Glutamatergic neuron (in vitro differentiated cells): Measurements from ENCODE around the gene NFATC2. TPM values are rescaled to one million over a fixed set of nuclear protein-coding genes. Genes with fewer than 3 reads are reported as not detected.

Experiments used
- DNase-seq: peaks from one replicate; pipeline ENCODE4 v3.0.0; 2022
- H3K27ac Mint-ChIP-seq: one replicate; pipeline ENCODE4 v1.8.0; 2020; ENCODE audit warnings: mild to moderate bottlenecking, mixed read lengths, inconsistent platforms; ENCODE audit not compliant: unreplicated experiment
- H3K27me3 Mint-ChIP-seq: one replicate; pipeline ENCODE4 v1.8.0; 2020; ENCODE audit warnings: mild to moderate bottlenecking, moderate library complexity, mixed read lengths, inconsistent platforms; ENCODE audit not compliant: unreplicated experiment
- H3K36me3 Mint-ChIP-seq: one replicate; pipeline ENCODE4 v1.8.0; 2020; ENCODE audit warnings: mild to moderate bottlenecking, mixed read lengths, inconsistent platforms; ENCODE audit not compliant: unreplicated experiment
- H3K4me1 Mint-ChIP-seq: one replicate; pipeline ENCODE4 v1.8.0; 2020; ENCODE audit warnings: mild to moderate bottlenecking, low read depth, mixed read lengths, inconsistent platforms; ENCODE audit not compliant: unreplicated experiment
- H3K4me3 Mint-ChIP-seq: one replicate; pipeline ENCODE4 v1.8.0; 2020; ENCODE audit warnings: mild to moderate bottlenecking, mixed read lengths, inconsistent platforms; ENCODE audit not compliant: unreplicated experiment
- H3K9me3 Mint-ChIP-seq: one replicate; pipeline ENCODE4 v1.8.0; 2020; ENCODE audit warnings: mild to moderate bottlenecking, moderate library complexity, mixed read lengths, inconsistent platforms; ENCODE audit not compliant: unreplicated experiment
- total RNA-seq: library from RNA; stranded (reverse); fragmentation: NEBNext Ultra II Directional; extraction: Animal tissue kit (Norgen Biotek cat#: 25700); gene quantifications from one replicate; pipeline ENCODE4 v1.2.1, GENCODE V29; 2021; ENCODE audit not compliant: unreplicated experiment
- TF ChIP-seq, protein P1 (sequence below): fragments of 200-600 bp; sonication (generic); IDR thresholded peaks from one replicate; pipeline ENCODE4 v1.5.0; 2021; ENCODE audit not compliant: partially characterized antibody, unreplicated experiment

The NFATC2 gene
- total RNA-seq, 1 donor from 2014 or later, result not detected

DNA sequence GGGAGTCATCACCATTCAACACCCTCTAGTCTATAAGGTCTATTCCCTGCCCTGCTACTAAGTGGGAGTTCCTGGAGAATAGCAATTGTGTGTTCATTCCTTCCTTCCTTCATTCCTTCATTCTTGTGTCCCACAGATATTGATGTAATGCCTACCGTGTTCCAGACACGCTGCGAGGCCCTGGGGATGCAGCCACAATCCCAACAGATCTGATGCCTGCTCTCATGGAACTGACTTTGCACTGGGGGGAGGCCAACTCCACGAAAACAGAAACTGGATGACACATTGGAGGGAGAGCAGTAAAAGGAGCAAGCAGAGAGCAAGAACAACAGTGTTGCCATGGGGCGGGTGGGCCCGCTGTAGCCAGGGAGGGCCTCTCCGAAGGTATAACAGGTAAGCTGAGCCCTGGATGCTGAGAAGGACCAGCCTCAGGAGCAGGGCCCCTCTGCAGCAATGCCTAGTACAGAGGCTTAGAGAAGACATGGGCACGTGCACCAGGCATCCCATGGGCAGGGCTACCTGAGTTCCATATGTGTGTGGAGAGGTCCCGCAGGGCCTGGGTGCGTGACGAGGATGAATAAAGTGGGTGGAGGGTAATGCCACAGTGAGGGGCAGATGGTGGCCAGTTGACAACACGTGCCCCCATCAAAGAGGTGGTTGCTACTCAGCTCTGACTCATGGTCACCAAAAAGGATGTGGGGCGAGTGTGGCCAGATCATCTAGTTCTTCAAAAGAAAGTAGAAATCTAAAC, 173.9 kb downstream of the NFATC2 start:
- no peak overlapping the region for H3K4me3 Mint-ChIP-seq
- H3K4me1 Mint-ChIP-seq, result no peaks in the 10 kb centered on the region
- H3K9me3 Mint-ChIP-seq, result peaks cover 2% of the 10 kb centered on the region
- TF ChIP-seq, protein P1, sequence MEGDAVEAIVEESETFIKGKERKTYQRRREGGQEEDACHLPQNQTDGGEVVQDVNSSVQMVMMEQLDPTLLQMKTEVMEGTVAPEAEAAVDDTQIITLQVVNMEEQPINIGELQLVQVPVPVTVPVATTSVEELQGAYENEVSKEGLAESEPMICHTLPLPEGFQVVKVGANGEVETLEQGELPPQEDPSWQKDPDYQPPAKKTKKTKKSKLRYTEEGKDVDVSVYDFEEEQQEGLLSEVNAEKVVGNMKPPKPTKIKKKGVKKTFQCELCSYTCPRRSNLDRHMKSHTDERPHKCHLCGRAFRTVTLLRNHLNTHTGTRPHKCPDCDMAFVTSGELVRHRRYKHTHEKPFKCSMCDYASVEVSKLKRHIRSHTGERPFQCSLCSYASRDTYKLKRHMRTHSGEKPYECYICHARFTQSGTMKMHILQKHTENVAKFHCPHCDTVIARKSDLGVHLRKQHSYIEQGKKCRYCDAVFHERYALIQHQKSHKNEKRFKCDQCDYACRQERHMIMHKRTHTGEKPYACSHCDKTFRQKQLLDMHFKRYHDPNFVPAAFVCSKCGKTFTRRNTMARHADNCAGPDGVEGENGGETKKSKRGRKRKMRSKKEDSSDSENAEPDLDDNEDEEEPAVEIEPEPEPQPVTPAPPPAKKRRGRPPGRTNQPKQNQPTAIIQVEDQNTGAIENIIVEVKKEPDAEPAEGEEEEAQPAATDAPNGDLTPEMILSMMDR, result no peak
- no peak for DNase-seq
- no peak overlapping the region for H3K27ac Mint-ChIP-seq
- peaks cover 2% of the 10 kb centered on the region for H3K27me3 Mint-ChIP-seq
- H3K36me3 Mint-ChIP-seq, result peaks cover 7% of the 10 kb centered on the region

DNA sequence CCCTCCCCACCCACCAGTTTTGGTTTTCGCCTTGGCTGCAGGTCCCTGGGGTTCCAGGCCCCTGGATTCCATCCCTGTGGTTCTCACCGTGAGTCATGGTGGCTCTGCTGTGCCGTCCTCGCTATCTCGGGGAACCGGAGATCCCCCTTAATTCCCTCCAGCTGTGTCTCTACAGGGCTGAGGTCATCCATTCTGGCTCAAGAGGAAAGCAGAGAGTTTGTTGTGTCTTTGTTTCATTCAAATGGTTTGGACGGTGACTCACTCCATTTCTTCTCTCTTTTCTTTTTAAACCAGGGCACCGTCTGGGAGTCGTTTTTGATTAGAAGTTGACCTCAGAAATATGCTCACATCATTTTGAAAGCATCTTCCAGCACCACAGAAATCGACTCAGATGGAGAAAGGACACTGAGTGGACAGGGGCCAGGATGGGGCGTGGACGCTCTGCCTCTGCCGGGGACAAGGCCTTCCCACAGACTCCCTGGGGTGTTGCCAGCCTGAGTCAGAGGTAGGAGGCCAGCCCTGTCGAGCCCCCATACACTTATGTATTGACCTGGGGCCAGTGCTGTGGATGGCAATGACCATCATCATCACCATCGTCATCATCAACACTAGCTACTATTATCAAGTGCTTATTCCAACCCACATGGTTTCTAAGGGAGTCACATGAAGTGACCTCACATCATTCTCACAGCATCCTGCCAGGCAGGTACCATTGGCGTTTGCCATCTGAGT, 176.2 kb downstream of the NFATC2 start:
- Mint-ChIP-seq H3K36me3 (peaks cover 8% of the 10 kb centered on the region), H3K27ac (no peak overlapping the region), H3K27me3 (peaks cover 2% of the 10 kb centered on the region), H3K4me1 (no peaks in the 10 kb centered on the region), H3K4me3 (no peak overlapping the region), H3K9me3 (peaks cover 2% of the 10 kb centered on the region)
- TF ChIP-seq, protein P1, result no peak
- DNase-seq, result no peak

DNA sequence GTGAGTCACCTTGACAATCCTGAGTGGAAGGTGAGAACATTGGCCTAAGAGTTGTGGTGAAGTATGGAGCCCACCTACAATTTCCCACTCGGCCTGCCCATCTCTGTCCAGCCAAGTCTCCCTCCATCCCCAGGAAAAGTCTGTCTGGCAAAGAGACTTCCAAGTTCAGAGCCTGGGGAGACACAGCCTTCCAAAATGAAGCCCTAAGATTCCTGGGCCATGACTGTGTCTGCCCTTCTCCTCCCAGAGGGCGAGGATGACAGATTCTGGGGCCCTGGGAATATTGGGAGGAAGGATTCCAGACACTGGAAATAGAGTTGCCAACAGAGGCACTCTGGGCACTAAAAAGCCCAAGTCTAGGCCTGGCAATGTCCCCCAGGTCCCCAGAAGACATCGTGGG, 176.8 kb downstream of the NFATC2 start:
- no peak for DNase-seq
- Mint-ChIP-seq H3K4me1 (no peaks in the 10 kb centered on the region), H3K4me3 (no peak overlapping the region), H3K36me3 (peaks cover 8% of the 10 kb centered on the region), H3K9me3 (peaks cover 2% of the 10 kb centered on the region), H3K27me3 (peaks cover 2% of the 10 kb centered on the region), H3K27ac (no peak overlapping the region)
- TF ChIP-seq, protein P1, result no peak

DNA sequence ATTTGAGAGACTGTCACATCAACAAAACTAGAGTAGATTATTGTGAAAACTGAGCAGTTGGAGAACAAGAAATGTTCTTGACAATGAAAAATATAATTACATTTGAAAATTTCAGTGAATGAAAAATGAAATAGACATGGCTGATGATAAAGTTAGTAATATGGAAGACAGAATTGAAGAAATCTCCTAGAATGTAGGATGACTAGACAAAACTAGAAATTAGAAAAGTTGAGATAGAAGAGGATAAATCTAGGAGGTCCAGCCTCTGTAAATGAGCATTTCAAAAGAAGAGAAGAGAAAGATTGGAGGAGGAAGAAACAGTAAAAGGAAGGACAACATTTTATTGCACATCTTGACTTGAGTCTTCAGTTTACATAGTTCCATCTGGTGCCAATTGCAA, 178.7 kb downstream of the NFATC2 start:
- no peak for DNase-seq
- TF ChIP-seq, protein P1, result no peak
- Mint-ChIP-seq H3K27me3 (peaks cover 1% of the 10 kb centered on the region), H3K27ac (no peak overlapping the region), H3K4me3 (no peak overlapping the region), H3K4me1 (no peaks in the 10 kb centered on the region), H3K9me3 (peaks cover 2% of the 10 kb centered on the region), H3K36me3 (peaks cover 8% of the 10 kb centered on the region)

DNA sequence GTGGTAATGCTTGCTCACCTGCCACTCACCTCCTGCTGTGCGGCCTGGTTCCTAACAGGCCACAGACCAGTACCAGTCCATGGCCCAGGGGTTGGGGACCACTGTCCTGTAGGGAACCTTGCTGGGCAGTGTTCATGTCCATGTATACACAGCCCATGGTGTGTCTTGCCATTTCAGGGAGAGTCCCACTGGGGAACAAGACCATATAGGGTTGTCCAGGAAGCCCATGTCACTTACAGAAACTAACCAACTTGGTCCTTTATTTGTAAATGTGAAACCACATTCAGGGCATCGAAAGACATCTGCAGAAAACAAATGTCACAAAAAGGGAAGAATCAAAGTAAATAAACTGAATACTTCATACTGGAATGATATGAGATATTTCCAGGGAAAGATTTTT, 179.1 kb downstream of the NFATC2 start:
- Mint-ChIP-seq H3K27ac (no peak overlapping the region), H3K9me3 (peaks cover under 1% of the 10 kb centered on the region), H3K4me1 (no peaks in the 10 kb centered on the region), H3K36me3 (peaks cover 8% of the 10 kb centered on the region), H3K4me3 (no peak overlapping the region), H3K27me3 (no peaks in the 10 kb centered on the region)
- TF ChIP-seq, protein P1, result no peak
- no peak for DNase-seq
